Adipocyte (in vitro differentiated cells): ENCODE data around the gene SMS.
"Not testable (repeated sequence)": the region's sequence is repeated elsewhere in the genome, so short reads cannot be mapped to it uniquely, and the experiment has no call there.

Source experiments
- DNase-seq: peaks from one replicate; pipeline ENCODE4 v3.0.0-alpha.2; 2015; ENCODE audit warnings: low read depth
- H3K27me3 ChIP-seq: replicated peaks from 2 replicates; pipeline ENCODE4 v1.7.0; 2013; ENCODE audit warnings: mild to moderate bottlenecking, low read length, moderate library complexity; ENCODE audit not compliant: control insufficient read depth, insufficient read depth
- H3K36me3 ChIP-seq: 2 replicates; pipeline ENCODE4 v1.7.0; 2013; ENCODE audit warnings: low read length, mild to moderate bottlenecking, moderate library complexity; ENCODE audit not compliant: control insufficient read depth, insufficient read depth, severe bottlenecking
- H3K4me1 ChIP-seq: 2 replicates; pipeline ENCODE4 v1.7.0; 2013; ENCODE audit warnings: mild to moderate bottlenecking, low read length, moderate library complexity; ENCODE audit not compliant: control insufficient read depth, insufficient read depth
- H3K4me3 ChIP-seq: 2 replicates; pipeline ENCODE4 v1.7.0; 2013; ENCODE audit warnings: mild to moderate bottlenecking, low read length, moderate library complexity
- H3K9ac ChIP-seq: 2 replicates; pipeline ENCODE4 v1.7.0; 2013; ENCODE audit warnings: mild to moderate bottlenecking, low read length, moderate library complexity
- H3K9me3 ChIP-seq: 2 replicates; pipeline ENCODE4 v1.7.0; 2013; ENCODE audit warnings: mild to moderate bottlenecking, low read length, moderate library complexity; ENCODE audit not compliant: control insufficient read depth

Gene SMS

DNA sequence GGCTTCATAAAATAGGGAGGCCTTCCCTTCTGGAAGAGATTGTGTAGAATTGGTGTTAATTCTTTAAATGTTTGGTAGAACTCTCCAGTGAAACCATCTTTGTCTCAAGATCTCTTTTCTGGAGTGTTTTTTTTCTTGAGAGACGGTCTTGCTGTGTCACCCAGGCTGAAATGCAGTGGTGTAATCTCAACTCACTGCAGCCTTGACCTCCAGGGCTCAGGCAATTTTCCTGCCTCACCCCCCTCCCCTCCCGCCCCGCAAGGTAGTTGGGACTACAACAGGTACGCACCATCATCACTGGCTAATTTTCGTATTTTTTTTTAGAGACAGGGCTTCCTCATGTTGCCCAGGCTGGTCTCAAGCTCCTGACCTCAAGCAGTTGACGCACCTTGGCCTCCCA lies 12.1 kb downstream of the SMS start:
- H3K4me1 ChIP-seq, result peaks cover 5% of the 10 kb centered on the region
- no peak overlapping the region for H3K4me3 ChIP-seq
- H3K9ac ChIP-seq, result no peak overlapping the region
- H3K36me3 ChIP-seq, result no peaks in the 10 kb centered on the region
- peaks cover 13% of the 10 kb centered on the region for H3K27me3 ChIP-seq
- DNase-seq, result no peak
- H3K9me3 ChIP-seq, result no peaks in the 10 kb centered on the region

DNA sequence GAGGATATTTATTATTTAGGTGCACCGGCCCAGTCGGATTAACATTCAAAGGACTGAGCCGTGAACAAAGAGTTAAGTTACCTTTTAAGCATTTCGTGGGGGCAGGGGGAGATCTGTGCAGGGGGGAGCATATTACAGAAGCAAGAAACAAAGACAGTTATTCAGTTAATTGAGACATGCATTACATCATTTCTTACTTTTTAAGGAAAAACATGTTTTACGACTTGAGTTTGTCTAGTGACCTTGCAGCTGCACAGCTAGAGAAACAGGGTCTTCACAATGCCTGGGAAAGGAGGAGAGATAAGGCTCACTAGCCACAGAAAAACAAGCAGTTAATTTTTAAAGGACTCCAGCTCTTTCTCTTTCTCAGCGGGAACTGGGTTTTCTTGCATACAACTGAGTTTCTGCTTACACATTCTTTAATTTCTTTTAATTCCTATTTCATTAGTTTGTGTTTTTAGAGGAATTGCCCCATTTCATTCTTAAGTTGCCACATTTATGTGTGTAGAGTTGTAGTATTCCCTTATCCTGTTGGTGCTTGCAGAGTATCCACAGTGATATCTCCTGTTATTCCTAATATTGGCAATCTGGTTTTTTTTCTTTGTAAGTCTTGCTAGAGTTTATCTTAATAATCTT lies 12.8 kb downstream of the SMS start:
- not testable (repeated sequence) for H3K4me1 ChIP-seq, H3K36me3 ChIP-seq, DNase-seq, H3K9me3 ChIP-seq, H3K9ac ChIP-seq, H3K4me3 ChIP-seq
- H3K27me3 ChIP-seq, result peaks cover 13% of the 10 kb centered on the region

DNA sequence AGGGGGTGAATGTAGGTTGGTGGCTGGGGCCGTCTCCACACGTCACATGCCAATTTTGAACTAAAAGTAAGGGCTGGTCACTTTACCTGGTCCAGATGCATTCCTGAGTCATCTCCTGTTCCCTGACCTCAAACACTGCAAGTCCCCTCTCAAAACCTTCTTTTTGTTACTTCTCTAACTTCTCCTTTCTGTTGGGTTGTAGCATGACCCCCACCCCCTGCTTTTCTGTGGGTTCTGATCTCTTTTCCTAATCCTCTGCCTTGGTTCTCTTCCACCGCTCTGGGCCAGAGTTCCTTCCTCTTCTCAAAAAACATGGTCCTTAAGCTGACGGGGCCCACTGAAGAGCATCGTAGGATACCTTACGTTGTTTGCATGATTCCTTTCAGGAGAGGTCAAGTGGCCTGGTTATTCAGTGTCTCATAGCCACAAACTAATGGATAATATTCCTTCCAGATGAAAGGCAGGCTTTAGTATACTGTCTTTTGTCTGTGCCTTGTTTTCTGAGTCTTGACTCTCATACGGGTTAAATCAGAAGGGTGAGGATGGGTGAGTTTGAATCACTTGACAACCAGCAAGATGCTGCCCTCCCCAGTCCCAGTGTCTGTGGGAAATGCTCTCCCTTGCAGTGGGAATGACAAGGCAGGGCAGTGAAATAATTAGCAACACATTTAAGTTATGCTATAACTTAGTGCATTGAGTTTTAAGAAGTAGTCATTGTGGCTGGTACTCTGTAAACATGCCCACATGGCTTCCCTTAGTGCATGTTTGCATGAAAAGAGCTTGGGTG lies 15.1 kb downstream of the SMS start:
- no peaks in the 10 kb centered on the region for H3K36me3 ChIP-seq
- DNase-seq, result no peak
- H3K4me1 ChIP-seq, result peaks cover 3% of the 10 kb centered on the region
- H3K4me3 ChIP-seq, result no peak overlapping the region
- H3K9me3 ChIP-seq, result no peaks in the 10 kb centered on the region
- H3K9ac ChIP-seq, result no peak overlapping the region
- peaks cover 9% of the 10 kb centered on the region for H3K27me3 ChIP-seq

DNA sequence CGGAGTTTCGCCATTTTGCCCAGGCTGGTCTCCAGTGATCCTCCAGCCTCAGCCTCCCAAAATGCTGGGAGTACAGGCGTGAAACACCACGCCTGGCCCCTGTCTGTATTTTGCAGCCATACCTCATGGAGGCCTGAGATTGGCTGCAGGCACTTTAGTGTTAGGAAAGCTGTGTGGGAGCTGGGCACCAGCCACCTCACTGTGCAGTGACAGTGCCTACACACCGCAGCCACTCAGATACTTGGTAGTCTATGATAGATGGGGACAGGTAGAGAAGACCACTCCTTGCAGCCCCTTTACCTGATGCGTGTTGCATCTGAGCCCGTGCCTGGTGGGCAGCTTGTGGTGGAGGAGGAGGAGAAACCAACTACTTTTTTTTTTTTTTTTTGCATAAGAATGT lies 16.3 kb downstream of the SMS start:
- DNase-seq, result no peak
- H3K4me3 ChIP-seq, result no peak overlapping the region
- H3K4me1 ChIP-seq, result peaks cover 3% of the 10 kb centered on the region
- H3K9me3 ChIP-seq, result no peaks in the 10 kb centered on the region
- H3K27me3 ChIP-seq, result peaks cover 7% of the 10 kb centered on the region
- H3K9ac ChIP-seq, result no peak overlapping the region
- H3K36me3 ChIP-seq, result no peaks in the 10 kb centered on the region

DNA sequence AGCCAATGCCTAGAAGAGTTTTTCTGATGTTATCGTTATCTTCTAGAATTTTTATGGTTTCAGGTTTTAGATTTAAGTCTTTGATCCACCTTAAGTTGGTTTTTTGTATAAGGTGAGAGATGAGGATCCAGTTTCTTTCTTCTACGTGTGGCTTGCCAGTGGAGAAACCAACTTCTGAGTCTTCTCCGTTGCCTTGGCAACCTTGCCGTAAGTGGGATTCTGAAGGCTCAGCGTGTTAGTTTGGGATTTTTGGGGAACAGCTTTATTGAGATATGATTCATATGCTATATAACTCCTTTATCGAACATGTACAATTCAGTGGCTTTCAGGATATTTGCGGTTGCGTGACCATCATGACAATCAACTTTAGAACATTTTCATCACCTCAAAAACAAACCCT lies 17.7 kb downstream of the SMS start:
- Histone ChIP-seq H3K36me3 (no peaks in the 10 kb centered on the region), H3K9me3 (no peaks in the 10 kb centered on the region), H3K9ac (no peak overlapping the region), H3K27me3 (peaks cover 5% of the 10 kb centered on the region), H3K4me1 (peaks cover 6% of the 10 kb centered on the region), H3K4me3 (no peak overlapping the region)
- no peak for DNase-seq

DNA sequence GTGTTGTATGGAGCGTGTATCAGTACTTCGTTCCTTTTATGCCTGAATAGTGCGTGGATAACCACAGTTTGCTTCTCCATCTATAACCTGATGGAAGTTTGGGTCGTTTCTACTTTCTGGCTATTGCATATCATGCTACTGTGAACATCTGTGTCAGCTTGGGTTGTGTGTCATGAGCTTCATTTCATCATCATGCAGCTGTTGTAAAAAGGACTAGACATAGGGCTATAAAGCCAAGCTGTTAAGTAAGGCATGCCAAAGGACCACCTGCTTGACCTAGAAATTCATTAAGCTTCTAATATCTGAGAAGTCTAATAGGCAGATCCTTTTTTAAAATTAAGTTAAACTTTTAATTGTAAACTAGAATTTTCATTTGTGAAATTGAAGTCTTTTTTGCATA lies 18.4 kb downstream of the SMS start:
- Histone ChIP-seq H3K36me3 (no peaks in the 10 kb centered on the region), H3K9ac (no peak overlapping the region), H3K4me1 (peaks cover 9% of the 10 kb centered on the region), H3K27me3 (peaks cover 5% of the 10 kb centered on the region), H3K4me3 (no peak overlapping the region), H3K9me3 (no peaks in the 10 kb centered on the region)
- no peak for DNase-seq

DNA sequence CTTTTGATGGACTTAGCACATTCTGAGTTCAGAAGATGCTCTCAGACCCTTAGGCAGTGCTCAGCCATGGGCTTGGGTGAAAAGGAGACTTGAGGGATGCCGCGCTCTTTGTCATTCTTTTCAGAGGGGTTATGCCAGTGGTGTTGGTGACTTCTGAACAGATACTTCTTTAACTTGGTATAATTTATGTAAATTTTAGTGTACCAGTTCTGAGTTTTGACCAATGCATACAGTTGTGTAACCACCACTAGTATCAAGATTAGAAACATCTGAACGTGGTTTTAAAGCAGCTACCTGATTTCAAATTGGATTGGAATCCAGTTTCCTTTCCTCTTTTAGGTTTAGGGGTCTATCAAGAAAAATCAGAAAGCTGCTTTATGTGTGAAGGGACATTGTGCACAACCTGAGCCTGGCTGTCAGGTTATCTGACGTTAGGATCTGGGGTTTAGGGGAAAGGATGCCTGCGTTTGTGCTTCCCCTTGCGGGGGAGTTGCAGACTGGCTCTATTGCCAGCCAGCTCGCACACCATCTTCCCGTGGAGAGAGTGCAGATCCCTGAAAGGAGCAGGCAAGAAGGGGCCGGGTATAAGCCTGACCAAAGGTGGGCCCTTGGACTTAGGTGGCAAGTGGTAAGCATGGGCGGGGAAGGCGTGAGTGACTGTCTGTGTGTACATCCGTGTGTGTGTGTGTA lies 19.0 kb downstream of the SMS start:
- Histone ChIP-seq H3K4me3 (no peak overlapping the region), H3K36me3 (no peaks in the 10 kb centered on the region), H3K9me3 (no peaks in the 10 kb centered on the region), H3K9ac (no peak overlapping the region), H3K27me3 (peaks cover 5% of the 10 kb centered on the region), H3K4me1 (peaks cover 14% of the 10 kb centered on the region)
- no peak for DNase-seq

DNA sequence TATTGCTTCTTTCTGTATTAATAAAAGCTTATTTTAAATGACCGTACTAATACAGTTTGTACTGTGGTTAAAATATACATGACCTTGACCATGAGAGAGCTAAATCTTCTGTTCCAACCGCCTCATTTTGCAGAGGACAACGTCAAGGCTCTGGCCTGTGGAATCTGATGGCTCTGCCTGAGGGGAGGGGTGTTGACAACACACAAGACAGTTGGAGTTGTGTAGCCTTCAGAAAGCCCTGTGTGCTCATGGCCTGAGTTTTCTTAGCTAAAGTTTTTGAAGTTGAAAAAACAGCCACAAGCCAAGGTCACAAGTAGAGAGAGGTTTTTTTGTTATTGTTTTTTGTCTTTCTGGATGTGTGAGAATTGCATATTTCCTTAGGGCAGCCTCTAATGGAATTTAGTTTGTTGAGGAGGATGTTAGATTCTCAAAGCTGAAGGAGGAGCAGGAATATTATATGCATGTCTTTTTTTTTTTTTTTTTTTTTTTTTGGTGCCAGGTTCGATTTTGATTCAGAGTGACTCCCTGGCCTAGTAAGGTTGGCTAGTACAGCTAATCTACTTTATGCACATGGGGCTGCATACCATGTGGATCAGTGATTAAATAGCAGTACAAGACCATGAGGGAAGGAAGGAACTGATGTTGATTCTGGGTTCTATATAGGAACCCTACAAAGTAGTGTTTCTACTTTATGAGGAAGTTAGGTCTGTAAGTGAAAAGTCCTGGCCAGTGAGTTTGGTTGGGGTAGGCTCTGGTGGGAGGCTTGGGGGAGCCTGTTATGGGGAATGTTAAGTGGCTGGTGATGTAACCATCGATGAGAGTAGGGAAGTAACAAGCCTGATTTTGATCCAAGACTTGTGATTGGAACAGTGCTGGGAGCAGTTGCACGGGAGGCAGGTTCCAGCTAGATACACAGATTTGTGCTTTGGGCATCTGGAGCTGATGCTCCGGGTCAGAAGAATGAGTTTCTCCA lies 20.3 kb downstream of the SMS start:
- no peaks in the 10 kb centered on the region for H3K9me3 ChIP-seq
- H3K4me3 ChIP-seq, result no peak overlapping the region
- H3K27me3 ChIP-seq, result peaks cover 5% of the 10 kb centered on the region
- peaks cover 14% of the 10 kb centered on the region for H3K4me1 ChIP-seq
- H3K36me3 ChIP-seq, result no peaks in the 10 kb centered on the region
- H3K9ac ChIP-seq, result no peak overlapping the region
- DNase-seq, result no peak

DNA sequence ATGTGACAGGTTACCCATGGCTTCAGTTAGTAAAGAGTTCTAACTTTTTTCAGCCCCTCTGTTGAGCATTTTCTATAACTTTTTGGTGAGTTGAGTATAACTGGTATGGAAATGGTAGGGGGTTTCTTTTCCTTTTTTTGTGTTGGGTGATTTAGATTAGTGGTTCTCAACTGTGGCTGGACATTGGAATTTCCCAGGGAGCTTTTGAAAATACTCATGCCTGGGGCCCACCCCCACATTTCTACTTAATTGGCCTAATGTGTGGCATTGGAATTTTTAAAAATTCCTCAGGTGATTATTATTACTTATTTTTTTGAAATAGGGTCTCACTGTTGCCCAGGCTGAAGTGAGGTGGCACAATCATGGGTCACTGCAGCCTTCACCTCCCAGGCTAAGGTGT lies 21.9 kb downstream of the SMS start:
- Histone ChIP-seq H3K9ac (no peak overlapping the region), H3K9me3 (no peaks in the 10 kb centered on the region), H3K4me3 (no peak overlapping the region), H3K36me3 (no peaks in the 10 kb centered on the region), H3K4me1 (peaks cover 14% of the 10 kb centered on the region), H3K27me3 (peaks cover 4% of the 10 kb centered on the region)
- no peak for DNase-seq

DNA sequence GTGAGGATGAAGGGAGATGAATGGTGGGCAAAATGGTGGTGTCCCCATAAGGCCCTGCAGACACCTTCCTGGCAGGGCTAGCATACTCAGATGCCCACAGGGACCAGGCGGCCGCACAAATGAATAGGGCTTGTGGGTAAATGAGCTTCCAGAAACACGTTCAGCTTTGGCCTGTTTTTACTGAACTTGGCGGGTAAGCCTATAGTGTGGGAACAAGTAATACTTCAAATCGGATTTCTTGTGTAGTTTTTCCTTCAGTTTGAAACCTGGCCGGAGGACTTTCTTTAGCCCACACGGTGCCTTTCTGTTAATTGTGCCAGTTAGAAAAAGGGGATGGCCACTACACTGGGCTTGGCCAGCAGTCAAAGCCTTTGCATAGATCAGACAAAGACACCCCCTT lies 22.8 kb downstream of the SMS start:
- no peaks in the 10 kb centered on the region for H3K9me3 ChIP-seq
- no peak for DNase-seq
- H3K4me3 ChIP-seq, result no peak overlapping the region
- no peak overlapping the region for H3K9ac ChIP-seq
- H3K4me1 ChIP-seq, result peaks cover 14% of the 10 kb centered on the region
- H3K36me3 ChIP-seq, result no peaks in the 10 kb centered on the region
- H3K27me3 ChIP-seq, result peaks cover 8% of the 10 kb centered on the region
